HepG2 (cell line): ENCODE data around the gene MYCBPAP. TPM values are rescaled to one million over a fixed set of nuclear protein-coding genes. Genes with fewer than 3 reads are reported as not detected.

Source experiments
- ARID2 ChIP-seq: sonication (generic); formaldehyde crosslinking; IDR thresholded peaks from 2 replicates; pipeline ENCODE4 v1.8.1; 2022; ENCODE audit warnings: mild to moderate bottlenecking, missing genetic modification reagents, borderline replicate concordance
- HDAC2 ChIP-seq: sonication (generic); formaldehyde crosslinking; IDR thresholded peaks from 2 replicates; pipeline ENCODE4 v1.4.0; 2020; ENCODE audit warnings: missing genetic modification reagents
- HNRNPK ChIP-seq: fragments of 200-400 bp; formaldehyde crosslinking; IDR thresholded peaks from 2 replicates; pipeline ENCODE4 v1.6.1; 2018; ENCODE audit warnings: low read length, low read depth, moderate library complexity, mild to moderate bottlenecking; ENCODE audit not compliant: poor library complexity, severe bottlenecking
- KMT2B ChIP-seq: IDR thresholded peaks from 2 replicates; pipeline ENCODE4 v1.6.1; 2016; ENCODE audit warnings: missing genetic modification reagents, missing compliant biosample characterization
- NFKBIZ ChIP-seq: IDR thresholded peaks from 2 replicates; pipeline ENCODE4 v1.6.1; 2018; ENCODE audit warnings: missing genetic modification reagents, missing compliant biosample characterization
- SNRNP70 ChIP-seq: fragments of 200-400 bp; formaldehyde crosslinking; IDR thresholded peaks from 2 replicates; pipeline ENCODE4 v1.6.1; 2017; ENCODE audit warnings: mild to moderate bottlenecking, low read depth, low read length, moderate library complexity
- SRSF9 ChIP-seq: fragments of 200-400 bp; formaldehyde crosslinking; IDR thresholded peaks from 2 replicates; pipeline ENCODE4 v1.6.1; 2018; ENCODE audit warnings: borderline replicate concordance, mild to moderate bottlenecking, low read depth, low read length; ENCODE audit not compliant: insufficient read depth, poor library complexity, severe bottlenecking
- TAF1 ChIP-seq: sonication (generic); formaldehyde crosslinking; IDR thresholded peaks from 2 replicates; pipeline ENCODE4 v1.4.0; 2020; ENCODE audit warnings: missing genetic modification reagents
- ZIK1 ChIP-seq: sonication (generic); formaldehyde crosslinking; IDR thresholded peaks from 2 replicates; pipeline ENCODE4 v1.5.0; 2020; ENCODE audit warnings: mild to moderate bottlenecking, low read depth, missing genetic modification reagents, borderline replicate concordance
- polyA plus RNA-seq, 8 experiments: library from polyadenylated mRNA; depleted of rRNA in 3 of 8; stranded (reverse) in 7 of 8; unstranded in 1 of 8; fragments of >200 nt; fragmentation: Illumina TruSeq in 4 of 8; extraction: Trizol in 4 of 8; gene quantifications; 2 replicates each; pipeline versions ENCODE4 v1.2.1 to v1.2.3, GENCODE V29; 2011 to 2016; ENCODE audit warnings: low read depth in 4 of 8, missing spikeins in 1 of 8, mixed read lengths in 1 of 8; ENCODE audit not compliant: insufficient read depth in 1 of 8
- total RNA-seq, 5 experiments: library from RNA; depleted of rRNA; stranded (reverse); fragments of >200 nt; fragmentation: Illumina TruSeq; extraction: Trizol; gene quantifications; 2 replicates each; pipeline ENCODE4 v1.2.3, GENCODE V29; 2016; ENCODE audit warnings: low read depth in 1 of 5
- TF ChIP-seq, protein P1 (sequence below): sonication (generic); formaldehyde crosslinking; IDR thresholded peaks from 2 replicates; pipeline ENCODE4 v1.5.0; 2020; ENCODE audit warnings: missing genetic modification reagents
- TF ChIP-seq, protein P2 (sequence below): sonication (generic); formaldehyde crosslinking; IDR thresholded peaks from 2 replicates; pipeline ENCODE4 v1.5.0; 2020; ENCODE audit warnings: mild to moderate bottlenecking, missing genetic modification reagents
- TF ChIP-seq, protein P3 (sequence below): sonication (generic); formaldehyde crosslinking; IDR thresholded peaks from 2 replicates; pipeline ENCODE4 v1.5.1; 2020; ENCODE audit warnings: missing genetic modification reagents, mild to moderate bottlenecking, borderline replicate concordance
- TF ChIP-seq, protein P4 (sequence below): sonication (generic); formaldehyde crosslinking; IDR thresholded peaks from 2 replicates; pipeline ENCODE4 v1.8.0; 2022; ENCODE audit warnings: missing genetic modification reagents, mild to moderate bottlenecking, moderate library complexity, borderline replicate concordance
- TF ChIP-seq, protein P5 (sequence below): sonication (generic); formaldehyde crosslinking; IDR thresholded peaks from 2 replicates; pipeline ENCODE4 v1.5.1; 2020; ENCODE audit warnings: mild to moderate bottlenecking, missing genetic modification reagents, borderline replicate concordance
- TF ChIP-seq, protein P6 (sequence below): sonication (generic); formaldehyde crosslinking; IDR thresholded peaks from 2 replicates; pipeline ENCODE4 v1.4.0; 2020; ENCODE audit warnings: missing genetic modification reagents, borderline replicate concordance

Gene MYCBPAP
- total and polyA plus RNA-seq, 2 of the 13 experiments (the other 11 are each of a cell fraction or from before 2014, with no cell fraction given): 0.22 to 0.24 TPM

DNA sequence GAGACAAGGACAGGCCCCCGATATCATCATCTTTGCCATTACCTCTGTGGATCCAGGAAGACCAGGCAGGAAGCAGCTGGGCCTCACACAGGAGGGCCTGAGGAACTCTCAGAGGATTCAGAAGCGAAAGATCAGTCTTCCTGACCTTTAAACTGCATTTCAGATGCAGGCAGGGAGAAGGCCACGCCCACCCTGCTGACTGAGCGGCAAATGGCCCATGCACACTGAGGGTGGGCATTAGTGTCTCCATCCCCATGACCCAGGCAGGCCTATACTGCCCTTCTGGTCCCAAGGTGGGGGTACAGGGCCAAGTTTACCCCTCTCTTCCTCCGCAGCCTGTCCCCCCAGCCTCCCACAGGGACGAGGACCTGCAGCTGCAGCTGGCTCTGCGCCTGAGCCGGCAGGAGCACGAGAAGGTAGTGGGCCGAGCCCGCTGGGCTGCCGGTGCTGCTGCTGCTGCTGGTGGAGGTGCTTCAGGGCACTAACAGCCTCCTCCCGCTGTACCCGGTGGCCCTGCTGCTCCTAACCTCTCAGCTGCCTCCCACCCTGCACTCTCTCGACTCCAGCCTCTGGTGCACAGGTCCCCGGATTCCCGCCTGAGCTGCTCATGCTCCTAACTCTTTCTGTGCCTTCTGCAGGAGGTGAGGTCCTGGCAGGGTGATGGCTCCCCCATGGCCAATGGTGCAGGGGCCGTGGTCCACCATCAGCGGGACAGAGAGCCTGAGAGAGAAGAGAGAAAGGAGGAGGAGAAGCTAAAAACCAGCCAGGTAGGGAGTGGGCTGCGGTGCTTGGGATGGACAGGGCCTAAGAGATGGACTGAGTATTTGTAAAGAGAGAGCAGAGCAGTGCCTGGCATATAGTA, 30.5 kb downstream of the MYCBPAP start (continued):
- TF ChIP-seq SRSF9: no peak
- TF ChIP-seq, protein P1, sequence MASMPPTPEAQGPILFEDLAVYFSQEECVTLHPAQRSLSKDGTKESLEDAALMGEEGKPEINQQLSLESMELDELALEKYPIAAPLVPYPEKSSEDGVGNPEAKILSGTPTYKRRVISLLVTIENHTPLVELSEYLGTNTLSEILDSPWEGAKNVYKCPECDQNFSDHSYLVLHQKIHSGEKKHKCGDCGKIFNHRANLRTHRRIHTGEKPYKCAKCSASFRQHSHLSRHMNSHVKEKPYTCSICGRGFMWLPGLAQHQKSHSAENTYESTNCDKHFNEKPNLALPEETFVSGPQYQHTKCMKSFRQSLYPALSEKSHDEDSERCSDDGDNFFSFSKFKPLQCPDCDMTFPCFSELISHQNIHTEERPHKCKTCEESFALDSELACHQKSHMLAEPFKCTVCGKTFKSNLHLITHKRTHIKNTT (CRISPR knock-in tag): no peak
- TF ChIP-seq ARID2: 0 out of 2 replicates have a peak, but pooled peaks have one; percentile 29
- TF ChIP-seq, protein P2, sequence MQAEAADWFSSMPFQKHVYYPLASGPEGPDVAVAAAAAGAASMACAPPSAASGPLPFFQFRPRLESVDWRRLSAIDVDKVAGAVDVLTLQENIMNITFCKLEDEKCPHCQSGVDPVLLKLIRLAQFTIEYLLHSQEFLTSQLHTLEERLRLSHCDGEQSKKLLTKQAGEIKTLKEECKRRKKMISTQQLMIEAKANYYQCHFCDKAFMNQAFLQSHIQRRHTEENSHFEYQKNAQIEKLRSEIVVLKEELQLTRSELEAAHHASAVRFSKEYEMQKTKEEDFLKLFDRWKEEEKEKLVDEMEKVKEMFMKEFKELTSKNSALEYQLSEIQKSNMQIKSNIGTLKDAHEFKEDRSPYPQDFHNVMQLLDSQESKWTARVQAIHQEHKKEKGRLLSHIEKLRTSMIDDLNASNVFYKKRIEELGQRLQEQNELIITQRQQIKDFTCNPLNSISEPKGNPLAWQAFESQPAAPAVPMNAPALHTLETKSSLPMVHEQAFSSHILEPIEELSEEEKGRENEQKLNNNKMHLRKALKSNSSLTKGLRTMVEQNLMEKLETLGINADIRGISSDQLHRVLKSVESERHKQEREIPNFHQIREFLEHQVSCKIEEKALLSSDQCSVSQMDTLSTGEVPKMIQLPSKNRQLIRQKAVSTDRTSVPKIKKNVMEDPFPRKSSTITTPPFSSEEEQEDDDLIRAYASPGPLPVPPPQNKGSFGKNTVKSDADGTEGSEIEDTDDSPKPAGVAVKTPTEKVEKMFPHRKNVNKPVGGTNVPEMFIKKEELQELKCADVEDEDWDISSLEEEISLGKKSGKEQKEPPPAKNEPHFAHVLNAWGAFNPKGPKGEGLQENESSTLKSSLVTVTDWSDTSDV (CRISPR knock-in tag): no peak
- TF ChIP-seq, protein P3, sequence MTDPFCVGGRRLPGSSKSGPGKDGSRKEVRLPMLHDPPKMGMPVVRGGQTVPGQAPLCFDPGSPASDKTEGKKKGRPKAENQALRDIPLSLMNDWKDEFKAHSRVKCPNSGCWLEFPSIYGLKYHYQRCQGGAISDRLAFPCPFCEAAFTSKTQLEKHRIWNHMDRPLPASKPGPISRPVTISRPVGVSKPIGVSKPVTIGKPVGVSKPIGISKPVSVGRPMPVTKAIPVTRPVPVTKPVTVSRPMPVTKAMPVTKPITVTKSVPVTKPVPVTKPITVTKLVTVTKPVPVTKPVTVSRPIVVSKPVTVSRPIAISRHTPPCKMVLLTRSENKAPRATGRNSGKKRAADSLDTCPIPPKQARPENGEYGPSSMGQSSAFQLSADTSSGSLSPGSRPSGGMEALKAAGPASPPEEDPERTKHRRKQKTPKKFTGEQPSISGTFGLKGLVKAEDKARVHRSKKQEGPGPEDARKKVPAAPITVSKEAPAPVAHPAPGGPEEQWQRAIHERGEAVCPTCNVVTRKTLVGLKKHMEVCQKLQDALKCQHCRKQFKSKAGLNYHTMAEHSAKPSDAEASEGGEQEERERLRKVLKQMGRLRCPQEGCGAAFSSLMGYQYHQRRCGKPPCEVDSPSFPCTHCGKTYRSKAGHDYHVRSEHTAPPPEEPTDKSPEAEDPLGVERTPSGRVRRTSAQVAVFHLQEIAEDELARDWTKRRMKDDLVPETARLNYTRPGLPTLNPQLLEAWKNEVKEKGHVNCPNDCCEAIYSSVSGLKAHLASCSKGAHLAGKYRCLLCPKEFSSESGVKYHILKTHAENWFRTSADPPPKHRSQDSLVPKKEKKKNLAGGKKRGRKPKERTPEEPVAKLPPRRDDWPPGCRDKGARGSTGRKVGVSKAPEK (CRISPR knock-in tag): no peak
- no peak; the same call in 1 of the 2 replicates for TF ChIP-seq HDAC2 (CRISPR knock-in tag)
- no peak for TF ChIP-seq ZIK1 (CRISPR knock-in tag)
- no peak for TF ChIP-seq KMT2B (CRISPR knock-in tag)
- peak; percentile 47; the same call in 1 of the 2 replicates for TF ChIP-seq TAF1 (CRISPR knock-in tag)
- no peak for TF ChIP-seq HNRNPK
- TF ChIP-seq, protein P4, sequence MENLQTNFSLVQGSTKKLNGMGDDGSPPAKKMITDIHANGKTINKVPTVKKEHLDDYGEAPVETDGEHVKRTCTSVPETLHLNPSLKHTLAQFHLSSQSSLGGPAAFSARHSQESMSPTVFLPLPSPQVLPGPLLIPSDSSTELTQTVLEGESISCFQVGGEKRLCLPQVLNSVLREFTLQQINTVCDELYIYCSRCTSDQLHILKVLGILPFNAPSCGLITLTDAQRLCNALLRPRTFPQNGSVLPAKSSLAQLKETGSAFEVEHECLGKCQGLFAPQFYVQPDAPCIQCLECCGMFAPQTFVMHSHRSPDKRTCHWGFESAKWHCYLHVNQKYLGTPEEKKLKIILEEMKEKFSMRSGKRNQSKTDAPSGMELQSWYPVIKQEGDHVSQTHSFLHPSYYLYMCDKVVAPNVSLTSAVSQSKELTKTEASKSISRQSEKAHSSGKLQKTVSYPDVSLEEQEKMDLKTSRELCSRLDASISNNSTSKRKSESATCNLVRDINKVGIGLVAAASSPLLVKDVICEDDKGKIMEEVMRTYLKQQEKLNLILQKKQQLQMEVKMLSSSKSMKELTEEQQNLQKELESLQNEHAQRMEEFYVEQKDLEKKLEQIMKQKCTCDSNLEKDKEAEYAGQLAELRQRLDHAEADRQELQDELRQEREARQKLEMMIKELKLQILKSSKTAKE (CRISPR knock-in tag): no peak
- no peak for TF ChIP-seq SNRNP70
- TF ChIP-seq, protein P5, sequence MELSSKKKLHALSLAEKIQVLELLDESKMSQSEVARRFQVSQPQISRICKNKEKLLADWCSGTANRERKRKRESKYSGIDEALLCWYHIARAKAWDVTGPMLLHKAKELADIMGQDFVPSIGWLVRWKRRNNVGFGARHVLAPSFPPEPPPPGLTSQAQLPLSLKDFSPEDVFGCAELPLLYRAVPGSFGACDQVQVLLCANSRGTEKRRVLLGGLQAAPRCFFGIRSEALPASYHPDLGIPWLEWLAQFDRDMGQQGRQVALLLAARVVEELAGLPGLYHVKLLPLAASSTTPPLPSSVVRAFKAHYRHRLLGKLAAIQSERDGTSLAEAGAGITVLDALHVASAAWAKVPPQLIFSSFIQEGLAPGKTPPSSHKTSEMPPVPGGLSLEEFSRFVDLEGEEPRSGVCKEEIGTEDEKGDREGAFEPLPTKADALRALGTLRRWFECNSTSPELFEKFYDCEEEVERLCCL (CRISPR knock-in tag): no peak
- TF ChIP-seq, protein P6, sequence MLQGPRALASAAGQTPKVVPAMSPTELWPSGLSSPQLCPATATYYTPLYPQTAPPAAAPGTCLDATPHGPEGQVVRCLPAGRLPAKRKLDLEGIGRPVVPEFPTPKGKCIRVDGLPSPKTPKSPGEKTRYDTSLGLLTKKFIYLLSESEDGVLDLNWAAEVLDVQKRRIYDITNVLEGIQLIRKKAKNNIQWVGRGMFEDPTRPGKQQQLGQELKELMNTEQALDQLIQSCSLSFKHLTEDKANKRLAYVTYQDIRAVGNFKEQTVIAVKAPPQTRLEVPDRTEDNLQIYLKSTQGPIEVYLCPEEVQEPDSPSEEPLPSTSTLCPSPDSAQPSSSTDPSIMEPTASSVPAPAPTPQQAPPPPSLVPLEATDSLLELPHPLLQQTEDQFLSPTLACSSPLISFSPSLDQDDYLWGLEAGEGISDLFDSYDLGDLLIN (CRISPR knock-in tag): no peak
- TF ChIP-seq NFKBIZ (CRISPR knock-in tag): no peak
